CD4-positive, alpha-beta T cell treated with Interleukin-4 for 1 hour (primary cell): ENCODE results near the gene B3GAT3.
"Not testable (repeated sequence)": the region's sequence is repeated elsewhere in the genome, so short reads cannot be mapped to it uniquely, and the experiment has no call there.

Source experiments
- DNase-seq, 2 donors: peaks; one replicate each; pipeline ENCODE4 v3.0.0-alpha.2; 2020 to 2022

The B3GAT3 gene

DNA sequence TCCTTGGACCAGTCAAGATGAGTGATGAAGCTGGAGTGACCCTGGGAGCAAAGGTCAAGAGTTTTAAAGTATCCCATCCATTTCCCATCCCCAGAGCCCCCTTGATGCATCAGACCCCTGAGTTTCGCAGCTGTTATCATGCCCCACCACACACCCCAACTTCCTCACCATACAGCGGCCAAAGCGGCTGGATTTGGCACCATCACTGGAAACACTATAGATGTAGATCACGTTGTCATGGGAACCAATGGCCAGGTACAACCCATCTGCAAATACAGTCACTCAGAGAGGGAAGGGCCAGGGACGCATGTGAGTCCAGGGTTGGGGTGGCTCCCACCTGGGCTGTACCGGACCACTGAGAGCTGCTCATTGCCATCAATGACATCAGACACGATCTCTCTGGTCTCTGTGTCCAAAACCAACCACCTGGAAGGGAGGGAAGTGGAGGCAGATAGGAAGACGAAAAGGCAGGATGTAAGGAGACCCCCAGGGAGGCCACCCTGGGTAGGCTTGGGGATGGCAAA, 17.9 kb downstream of the B3GAT3 start:
- DNase-seq = no peak

DNA sequence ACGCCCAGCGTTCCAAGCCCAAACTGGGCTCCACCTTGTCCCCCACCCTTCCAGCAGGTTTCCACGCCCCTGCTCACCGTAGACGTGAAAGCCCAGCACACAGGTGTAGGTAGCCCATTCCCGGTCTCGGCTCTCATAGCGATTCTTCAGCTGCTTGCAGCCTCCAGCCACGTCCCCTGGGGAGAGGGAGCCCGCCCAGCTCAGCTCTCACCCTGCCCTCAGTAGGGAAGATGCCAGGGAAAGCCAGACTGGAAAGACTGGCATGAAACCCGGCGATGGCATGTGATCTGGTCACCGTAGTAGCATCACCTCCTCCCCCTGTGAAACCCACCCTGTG, 18.7 kb downstream of the B3GAT3 start:
- no peak for DNase-seq

DNA sequence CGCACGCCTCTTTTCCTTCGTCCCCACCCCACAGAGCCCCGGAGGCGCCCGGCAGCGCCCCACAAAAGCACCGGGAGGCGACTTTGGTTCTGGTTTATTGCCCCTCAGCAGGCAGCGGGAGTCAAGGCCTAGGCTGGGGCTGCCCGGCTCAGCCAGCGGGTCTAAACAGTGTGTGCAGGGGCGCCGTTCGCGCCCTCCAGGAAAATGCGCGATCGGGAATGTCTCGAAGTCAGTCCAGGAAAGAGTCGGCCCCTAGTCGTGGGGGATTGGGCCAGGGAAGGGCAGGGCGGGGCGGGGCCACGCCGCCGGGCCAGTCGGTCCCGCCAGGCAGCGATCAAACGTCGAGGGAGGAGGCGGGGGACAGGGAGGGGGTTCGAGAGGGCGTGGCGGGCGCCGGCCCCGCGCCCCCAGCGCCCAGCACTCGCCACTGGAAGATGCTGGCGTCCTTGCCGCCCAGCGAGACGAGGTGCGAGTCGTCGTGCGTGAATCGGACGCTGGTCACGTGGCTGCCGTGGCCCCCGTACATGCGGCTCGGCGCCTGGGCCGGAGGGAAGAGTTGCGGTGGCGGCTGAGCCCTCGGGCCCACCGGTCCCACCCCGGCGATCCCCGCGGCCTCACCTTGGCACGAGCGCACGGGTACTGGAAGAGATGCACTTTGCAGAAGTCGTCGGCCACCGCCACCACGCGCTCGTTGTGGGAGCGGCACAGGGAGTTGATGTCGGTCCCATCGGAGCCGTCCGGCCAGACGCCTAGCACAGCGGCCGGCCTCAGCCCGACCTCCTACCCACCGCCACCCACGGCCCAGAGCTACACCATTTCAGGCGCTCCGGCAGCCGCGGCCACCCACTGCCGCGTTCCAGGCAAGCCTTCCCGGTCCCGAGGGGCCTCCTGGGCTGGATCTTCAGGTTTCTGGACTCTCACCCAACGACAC, 19.4 kb downstream of the B3GAT3 start:
- peak in 1 of 2 donors; percentile 33 for DNase-seq

DNA sequence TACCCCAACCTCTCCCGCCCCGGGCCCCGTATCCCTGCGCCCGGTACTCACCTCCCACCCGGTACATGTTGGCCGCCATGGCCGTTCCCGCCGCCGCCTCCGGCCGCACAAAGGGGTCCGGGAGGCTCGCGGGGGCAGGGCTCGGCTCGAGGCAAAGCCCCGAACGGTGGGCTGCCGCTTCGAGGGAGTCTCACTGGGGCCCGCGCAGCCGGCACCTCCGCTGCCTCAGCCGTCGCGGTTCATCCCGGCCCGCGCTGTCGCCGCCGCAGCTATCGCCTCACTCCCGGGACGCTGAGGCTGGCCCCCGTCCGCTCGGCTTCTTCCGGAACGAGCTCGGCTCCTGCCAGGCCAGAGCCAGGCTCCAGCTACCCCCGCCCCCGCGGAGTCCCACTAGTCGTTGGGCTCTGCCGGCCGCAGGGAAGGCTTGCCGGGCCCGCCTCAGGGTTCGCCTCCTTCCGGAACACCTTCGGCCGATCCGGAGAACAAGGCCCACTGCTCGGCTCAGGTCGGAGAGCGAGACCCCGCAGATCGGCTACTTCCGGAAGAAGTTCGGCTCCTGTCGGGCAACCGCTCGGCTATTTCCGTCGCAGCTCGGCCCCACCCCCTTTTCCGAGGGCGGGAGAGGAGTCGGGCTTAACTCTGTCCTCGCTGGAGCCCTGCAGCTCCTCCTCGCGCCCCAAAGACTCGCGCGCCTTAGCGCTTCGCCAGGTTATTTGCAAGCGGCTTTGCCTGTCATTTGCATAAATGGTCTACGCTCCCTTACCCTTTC, 20.2 kb downstream of the B3GAT3 start, which contains the start of gene MTA2:
Gene MTA2, minus strand, starts transcription at position 494 of the 769 bp plus-strand sequence. Its CDS starts 415 bp downstream, at position 79.
- DNase-seq = peak; percentile 99

DNA sequence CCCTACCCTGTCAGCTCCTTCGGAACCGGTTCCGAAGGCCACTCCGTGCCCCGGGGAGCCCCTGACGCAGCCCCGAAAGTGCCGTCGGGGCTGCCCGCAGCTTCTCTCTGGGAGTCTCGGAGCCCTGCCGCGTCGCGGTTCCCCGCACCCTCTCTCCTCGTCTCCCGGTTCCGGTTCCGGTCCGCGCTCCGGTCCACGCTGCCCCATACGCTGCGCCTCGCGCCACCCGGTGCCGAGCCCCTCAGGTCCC, 20.7 kb downstream of the B3GAT3 start:
- peak; percentile 44 to 54 for DNase-seq

DNA sequence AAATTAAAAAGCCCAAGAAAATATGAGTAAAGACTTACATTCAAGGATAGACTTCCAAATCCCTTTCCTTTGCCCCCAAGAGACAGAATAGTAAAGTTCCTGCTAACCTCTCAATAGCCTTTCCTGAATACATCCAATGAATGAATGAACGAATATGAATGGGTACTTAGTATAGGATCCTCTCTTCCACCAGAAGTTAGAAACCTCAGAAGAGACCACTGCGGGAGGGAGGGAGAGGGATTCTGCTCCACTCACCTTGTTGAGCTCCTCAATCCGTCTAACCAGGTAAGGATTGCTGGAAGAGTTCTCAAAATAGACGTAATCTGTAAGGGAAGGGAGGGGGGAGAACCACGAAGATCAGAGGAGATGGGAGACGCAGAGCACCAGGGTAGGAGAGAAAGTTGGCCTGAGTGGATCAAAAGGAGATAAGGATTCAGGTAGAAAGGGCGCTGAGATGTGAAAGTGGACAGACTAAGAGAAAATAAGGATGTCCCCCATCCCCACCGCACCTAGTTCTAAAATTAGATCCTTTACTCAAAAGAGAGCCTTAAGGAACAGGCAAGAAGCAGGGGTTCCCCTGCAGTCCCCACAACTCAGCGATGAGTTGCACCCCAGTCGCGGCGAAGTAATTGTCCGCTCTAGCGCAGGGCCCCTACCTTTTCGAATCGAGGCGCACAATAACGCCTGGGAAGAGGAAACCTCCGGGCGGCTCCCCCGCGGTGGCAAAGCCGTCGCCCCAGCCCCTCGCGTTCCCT, 21.2 kb downstream of the B3GAT3 start:
- peak in 1 of 2 donors; percentile 19 for DNase-seq

DNA sequence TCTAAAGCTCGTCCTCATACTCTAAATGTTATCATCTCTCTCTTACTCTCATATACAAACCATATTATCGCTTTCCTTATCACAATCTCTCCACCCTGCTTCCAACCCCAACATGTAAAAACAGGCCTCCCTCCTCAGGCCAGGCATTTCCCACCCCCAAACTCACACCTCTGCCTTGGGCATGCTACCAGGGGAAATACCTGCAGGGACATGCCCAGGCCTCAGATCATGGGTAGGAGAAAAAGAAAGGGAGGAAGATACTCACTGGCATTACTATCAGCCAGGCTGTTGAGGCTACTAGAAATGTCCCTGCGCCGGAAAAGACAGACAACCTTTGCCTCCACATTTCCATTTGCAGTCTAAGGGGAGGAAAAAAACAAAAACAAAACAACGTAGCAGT, 21.9 kb downstream of the B3GAT3 start:
- DNase-seq = peak in 1 of 2 donors; percentile 52

DNA sequence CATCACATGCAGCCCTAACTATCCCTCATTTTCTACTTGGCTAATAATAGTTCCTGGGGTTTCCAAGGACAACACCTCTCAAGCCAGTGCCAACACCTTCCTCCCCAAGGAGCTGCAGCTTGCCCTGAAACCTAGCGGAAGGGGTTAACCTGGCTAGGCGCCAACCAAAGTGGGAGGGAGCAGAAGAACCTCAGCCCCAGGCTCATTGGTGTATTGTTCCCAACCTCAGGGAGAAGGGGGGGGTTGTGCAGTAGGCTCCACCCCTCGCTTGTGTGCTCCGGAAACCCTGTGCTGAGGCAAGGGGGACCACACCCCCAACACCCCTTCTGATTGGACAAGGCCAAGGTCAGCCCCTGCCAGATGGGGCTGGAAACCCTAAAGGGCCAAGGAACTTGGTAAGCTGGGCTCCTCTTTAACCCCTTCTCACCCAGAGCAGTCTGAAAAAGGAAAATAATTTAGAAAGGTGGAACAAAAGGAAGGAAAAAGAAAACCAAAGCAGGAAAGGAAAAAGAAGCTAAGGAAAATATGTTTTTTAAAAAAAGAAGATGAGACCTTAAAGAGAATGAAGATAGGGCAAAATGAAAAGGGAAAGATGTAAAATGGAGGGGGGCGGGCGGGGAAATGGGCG, 22.6 kb downstream of the B3GAT3 start:
- peak; percentile 99 for DNase-seq

DNA sequence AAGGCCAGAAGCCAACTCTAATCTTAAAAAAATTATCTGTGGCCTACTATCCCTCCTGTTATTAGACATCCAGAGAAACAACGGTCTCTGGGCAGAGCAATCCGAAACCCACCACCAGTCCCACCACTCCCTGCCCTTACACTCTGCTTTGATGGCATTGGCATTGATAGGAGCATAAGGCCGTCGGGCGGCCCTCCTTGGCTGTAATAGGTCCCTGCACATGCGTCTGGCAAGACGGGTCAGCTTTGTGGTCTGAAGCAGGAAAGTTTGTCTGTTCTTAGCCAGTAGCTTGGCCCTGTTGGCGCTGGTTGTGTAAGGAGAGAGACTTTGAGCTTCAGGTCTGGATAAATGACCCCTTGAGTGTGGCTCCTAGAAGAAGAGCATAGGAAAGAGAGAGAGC, 26.7 kb downstream of the B3GAT3 start:
- DNase-seq = no peak

DNA sequence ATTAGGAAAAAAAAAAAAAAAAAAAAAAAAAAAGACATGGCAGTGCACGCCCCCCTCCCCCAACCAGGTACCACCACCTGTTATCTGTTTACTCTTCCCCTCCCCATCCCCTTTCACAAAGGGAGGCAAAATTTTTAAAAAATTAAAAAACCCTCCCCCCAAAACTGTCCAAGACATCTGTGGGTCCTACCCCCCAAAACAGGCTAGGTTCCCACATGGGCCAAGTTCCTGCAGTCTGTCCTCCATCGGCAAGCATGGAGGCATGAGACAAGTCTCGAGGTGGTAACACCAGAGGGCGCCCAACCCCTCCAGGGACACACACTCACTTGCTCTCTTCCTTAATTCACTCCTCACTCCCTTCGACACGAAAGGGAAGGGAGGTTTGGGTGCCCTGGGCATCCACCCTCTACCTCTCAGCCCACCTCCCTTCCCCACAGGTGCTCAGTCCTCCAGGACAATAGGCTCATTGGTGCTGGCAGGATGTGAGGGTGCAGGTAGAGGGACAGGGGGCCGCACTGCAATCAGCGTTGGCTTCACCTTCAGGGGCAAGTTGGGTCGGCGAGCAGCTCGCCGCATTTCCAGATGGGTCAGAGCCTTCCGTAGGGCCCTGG, 28.2 kb downstream of the B3GAT3 start:
- peak; percentile 84 to 85 for DNase-seq

DNA sequence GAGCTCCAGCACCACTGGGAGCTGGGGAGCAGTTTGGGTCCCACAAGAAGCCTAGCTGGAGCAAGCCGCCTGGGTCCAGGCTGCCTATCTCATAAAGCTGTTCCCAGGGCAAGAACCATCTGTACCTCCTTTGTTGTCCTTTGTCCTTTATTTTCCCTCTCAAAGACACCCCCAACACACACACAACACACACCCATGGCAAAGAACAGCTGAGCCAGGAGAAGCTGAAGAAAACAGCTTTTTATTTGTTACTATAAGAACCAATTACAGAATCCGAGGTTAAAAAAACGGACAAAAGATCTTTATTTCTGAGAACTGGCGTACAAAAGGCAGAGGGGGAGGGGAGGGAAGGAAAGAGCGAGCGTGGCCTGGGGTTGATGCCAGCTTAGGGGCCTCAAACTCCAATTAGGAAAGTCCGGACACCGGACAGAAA, 28.8 kb downstream of the B3GAT3 start:
- DNase-seq = no peak

DNA sequence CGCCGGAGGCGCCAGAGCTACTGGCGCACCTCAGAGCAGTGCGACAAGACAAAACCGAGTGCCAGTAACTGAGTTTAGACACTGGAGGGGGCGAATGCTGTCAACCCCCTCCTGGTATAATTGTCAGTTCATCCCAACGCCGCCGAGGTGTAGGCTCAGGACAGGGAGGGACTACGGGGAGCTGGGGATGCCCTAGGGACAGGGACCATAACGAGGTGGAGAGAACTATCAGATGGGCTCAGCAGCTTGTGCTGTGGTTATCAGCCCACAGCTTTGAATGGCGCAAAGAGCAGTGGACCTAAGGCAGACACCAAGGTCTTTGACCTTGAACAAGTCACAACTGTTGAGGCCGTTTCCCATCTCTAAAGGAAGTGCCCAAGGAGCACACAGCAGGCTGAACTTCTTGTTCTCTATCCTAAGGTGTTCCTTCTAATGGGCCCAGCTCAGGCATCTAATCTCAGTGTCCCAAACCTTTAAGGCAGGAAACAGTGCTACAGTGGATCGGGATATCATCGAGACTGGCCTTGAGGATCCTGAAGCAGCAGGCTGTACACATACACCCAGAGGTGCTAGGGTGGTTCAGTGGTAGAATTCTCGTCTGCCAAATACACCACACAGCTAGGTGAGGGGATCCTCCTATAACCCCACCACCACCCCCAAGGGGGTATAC, 29.5 kb downstream of the B3GAT3 start:
- DNase-seq = no peak

DNA sequence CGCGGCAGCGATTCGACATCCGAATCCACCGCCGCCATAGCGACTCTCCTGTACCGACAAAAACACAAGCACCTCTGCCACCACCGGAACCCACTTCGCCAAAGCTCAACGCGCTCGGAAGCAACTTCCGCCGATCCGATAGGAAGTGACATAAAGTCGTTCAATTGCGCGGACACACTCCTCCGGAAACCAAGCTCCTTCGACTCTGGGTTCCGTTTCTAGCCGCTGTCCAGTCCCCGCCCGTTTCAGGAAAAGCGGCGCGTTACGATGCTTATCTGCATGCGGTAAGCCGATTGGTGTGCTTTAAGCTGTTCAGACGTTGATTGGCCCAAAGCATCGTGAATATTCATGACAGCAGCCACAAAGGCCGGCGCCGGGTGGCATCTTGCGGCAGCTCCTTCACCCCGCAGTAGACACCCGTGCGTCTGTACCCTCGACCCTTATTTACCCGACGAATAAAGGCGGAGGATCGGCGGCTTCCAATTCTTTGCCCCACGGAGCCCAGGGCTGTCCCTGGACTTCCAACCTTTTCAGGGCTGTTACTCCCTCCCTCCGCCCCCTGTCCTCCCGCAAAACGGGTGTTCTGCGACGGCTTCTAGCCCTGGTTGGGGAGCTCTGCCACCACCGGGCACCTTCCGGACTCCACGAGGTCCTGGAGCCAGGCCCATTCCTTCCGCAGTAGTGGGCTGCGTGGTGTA, 30.2 kb downstream of the B3GAT3 start, which contains the start of gene TUT1:
Gene TUT1, minus strand, starts transcription at position 76 of the 698 bp plus-strand sequence. Its CDS starts 38 bp downstream, at position 38.
- peak; percentile 98 to 99 for DNase-seq

DNA sequence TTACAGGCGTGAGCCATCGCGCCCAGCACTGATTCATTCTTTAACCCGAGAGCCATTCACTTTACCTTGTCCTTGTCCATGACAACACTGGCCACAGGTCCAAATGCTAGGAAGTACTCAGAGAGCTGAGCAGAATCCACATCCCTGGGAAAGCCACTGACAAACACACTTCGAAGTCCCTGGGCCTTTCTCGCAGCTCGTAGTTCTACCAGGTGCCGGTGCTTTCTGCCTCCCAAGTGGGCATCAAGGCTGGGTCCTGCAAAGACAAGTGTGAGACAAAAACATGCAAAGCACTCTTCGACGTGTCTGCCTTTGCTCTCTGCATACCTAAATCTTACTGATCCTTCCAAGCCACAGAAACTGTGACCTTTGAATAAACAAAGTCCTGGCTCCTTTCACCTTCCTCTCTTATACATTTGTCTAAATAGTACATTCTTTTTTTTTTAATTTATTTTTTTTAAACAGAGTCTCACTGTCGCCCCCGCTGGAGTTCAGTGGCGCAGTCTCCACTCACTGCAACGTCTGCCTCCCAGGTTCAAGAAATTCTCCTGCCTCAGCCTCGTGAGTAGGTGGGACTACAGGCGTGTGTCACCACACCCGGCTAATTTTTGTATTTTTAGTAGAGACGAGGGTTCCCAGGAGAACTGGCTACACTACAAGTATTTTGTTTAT, 32.7 kb downstream of the B3GAT3 start:
- peak; percentile 24 to 30 for DNase-seq

DNA sequence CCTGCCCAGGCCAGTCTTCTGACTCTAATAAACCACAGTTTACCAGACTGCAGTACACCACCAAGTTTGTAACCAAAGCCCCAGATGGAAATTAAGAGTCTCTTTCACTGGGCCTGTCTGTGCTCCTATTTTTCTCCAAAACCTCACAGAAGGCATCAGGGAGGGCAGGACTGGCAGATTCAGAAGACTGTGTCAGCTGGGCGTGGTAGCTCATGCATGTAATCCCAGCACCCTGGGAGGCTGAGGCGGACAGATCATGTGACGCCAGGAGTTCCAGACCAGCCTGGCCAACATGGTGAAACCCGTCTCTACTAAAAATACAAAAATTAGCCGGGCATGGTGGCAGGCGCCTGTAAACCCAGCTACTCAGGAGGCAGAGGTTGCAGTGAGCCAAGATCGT, 36.4 kb downstream of the B3GAT3 start:
- not testable (repeated sequence) for DNase-seq

DNA sequence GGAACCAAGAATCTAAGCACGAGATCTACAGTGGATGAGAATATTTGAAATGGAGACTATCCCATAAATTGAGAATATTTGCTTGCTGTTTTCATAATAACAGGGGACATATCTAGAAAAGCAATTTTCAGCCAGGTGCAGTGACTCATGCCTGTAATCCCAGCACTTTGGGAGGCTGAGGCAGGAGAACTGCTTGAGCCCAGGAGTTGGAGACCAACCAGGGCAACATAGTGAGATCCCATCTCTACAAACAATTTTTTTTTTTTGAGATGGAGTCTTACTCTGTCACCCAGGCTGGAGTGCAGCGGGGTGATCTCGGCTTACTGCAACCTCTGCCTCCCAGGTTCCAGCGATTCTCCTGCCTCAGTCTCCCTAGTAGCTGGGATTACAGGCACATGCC, 40.1 kb downstream of the B3GAT3 start:
- DNase-seq = not testable (repeated sequence)

DNA sequence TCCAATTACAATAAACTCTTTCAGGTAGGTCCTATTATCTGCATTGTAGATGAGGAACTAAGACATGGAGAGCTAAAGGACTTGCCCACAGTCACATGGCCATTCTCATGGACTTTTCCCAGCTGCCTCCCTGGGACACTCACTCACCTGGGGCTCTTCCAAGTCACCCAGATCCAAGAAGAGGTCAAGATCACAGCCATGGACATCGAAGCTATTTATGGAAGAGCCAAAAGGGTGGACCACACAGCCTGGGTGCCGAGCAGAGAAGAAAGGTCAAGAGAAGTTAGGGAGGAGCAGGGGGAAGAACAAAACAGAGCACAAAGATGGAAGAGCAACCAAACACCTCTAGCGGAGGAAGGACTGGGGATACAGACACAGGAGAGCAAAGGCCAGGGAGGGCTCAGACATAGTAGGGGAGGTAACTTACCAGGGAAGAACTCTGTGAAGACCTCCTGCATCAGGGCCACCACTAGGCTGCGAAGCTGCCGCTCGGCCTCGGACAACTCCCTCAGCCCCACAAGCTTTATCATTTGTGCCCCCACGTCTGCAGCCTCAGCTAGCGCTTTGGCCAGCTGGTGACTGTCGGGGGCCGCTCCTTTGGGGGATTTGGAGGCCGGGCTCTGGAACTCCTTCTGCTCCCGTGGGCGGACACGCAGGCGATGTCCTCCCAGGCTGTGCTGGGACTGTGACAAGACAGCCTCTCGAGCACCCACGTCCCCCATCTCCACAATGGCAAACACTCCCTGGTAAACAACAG, 40.6 kb downstream of the B3GAT3 start:
- DNase-seq = no peak

DNA sequence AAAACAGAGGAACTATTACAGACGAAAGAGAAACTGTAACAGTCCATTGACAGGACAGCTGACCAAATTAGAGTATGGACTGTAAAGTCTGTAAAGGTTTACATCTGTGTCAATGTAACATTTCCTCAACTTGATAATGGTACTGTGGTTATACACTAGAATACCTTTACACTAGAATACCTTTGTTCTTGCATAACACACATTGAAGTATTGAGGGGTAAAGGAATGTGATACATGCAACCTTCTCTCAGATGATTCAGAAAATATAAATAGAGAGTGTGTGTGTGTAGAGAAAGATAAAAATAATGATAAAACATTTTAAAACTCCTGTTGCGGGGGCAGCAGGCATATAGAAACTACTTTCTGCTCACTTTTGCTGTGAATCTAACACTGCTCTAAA, 42.5 kb downstream of the B3GAT3 start:
- DNase-seq = no peak

DNA sequence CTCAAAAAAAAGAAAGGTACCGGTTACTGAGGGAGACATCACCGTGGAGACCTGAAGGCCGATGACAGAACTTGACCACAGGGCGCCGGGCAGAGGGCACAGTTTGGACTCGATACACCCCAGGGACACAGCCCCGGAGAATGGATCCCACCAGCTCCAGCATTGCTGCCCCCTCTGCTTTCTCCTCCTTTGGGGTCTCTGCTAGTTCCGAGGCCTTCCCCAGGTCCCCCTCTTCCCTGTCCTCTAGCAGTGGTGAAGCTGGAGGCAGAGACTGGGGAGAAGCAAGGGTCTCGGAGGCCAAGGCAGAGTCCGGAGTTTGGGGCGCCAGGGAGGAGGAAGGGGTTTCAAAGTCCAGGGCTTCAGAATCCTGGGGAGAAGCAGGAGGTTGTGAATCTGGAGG, 43.2 kb downstream of the B3GAT3 start:
- DNase-seq = no peak
